Endodermal cell (in vitro differentiated cells): ENCODE measurements around the gene PTPRQ. TPM values are rescaled to one million over a fixed set of nuclear protein-coding genes. Genes with fewer than 3 reads are reported as not detected.

Experiments
- DNase-seq: peaks from one replicate; pipeline ENCODE4 v3.0.0-alpha.2; 2017
- H3K27ac ChIP-seq: 2 replicates; pipeline ENCODE4 v1.5.1; 2013; ENCODE audit warnings: mild to moderate bottlenecking, low read depth, low read length, moderate library complexity
- H3K27me3 ChIP-seq: 2 replicates; pipeline ENCODE4 v1.6.1; 2013; ENCODE audit warnings: mild to moderate bottlenecking, low read length, moderate library complexity; ENCODE audit not compliant: insufficient read depth, control insufficient read depth, poor library complexity, severe bottlenecking
- H3K36me3 ChIP-seq: 2 replicates; pipeline ENCODE4 v1.7.0; 2013; ENCODE audit warnings: mild to moderate bottlenecking, low read length, moderate library complexity; ENCODE audit not compliant: control insufficient read depth, insufficient read depth
- H3K4me1 ChIP-seq: one replicate; pipeline ENCODE4 v1.7.0; 2013; ENCODE audit warnings: low read length; ENCODE audit not compliant: control insufficient read depth, insufficient read depth
- H3K4me3 ChIP-seq: 2 replicates; pipeline ENCODE4 v1.5.1; 2013; ENCODE audit warnings: mild to moderate bottlenecking, low read length, moderate library complexity
- H3K9ac ChIP-seq: 2 replicates; pipeline ENCODE4 v1.6.1; 2013; ENCODE audit warnings: mild to moderate bottlenecking, low read length, moderate library complexity; ENCODE audit not compliant: poor library complexity, severe bottlenecking; ENCODE audit errors: extremely low read depth
- H3K9me3 ChIP-seq: 2 replicates; pipeline ENCODE4 v1.6.1; 2013; ENCODE audit warnings: mild to moderate bottlenecking, low read length, moderate library complexity; ENCODE audit not compliant: control insufficient read depth
- H3K27ac Mint-ChIP-seq: 2 replicates; pipeline ENCODE4 v1.8.0; 2020; ENCODE audit warnings: mixed read lengths
- H3K27me3 Mint-ChIP-seq: 2 replicates; pipeline ENCODE4 v1.8.0; 2021; ENCODE audit warnings: mild to moderate bottlenecking, mixed read lengths; ENCODE audit not compliant: insufficient read depth
- H3K36me3 Mint-ChIP-seq: 2 replicates; pipeline ENCODE4 v1.8.0; 2020; ENCODE audit warnings: low read depth, mixed read lengths
- H3K4me1 Mint-ChIP-seq: 2 replicates; pipeline ENCODE4 v1.8.0; 2020; ENCODE audit warnings: mixed read lengths
- H3K4me3 Mint-ChIP-seq: 2 replicates; pipeline ENCODE4 v1.8.0; 2020; ENCODE audit warnings: mild to moderate bottlenecking, moderate library complexity, mixed read lengths
- H3K9me3 Mint-ChIP-seq: 2 replicates; pipeline ENCODE4 v1.8.0; 2020; ENCODE audit warnings: mild to moderate bottlenecking, mixed read lengths
- CTCF ChIP-seq: fragments of 200-600 bp; sonication (generic); conservative IDR thresholded peaks from 2 replicates; pipeline ENCODE4 v1.5.0; 2021; ENCODE audit warnings: antibody characterized with exemption, mild to moderate bottlenecking
- WGBS, 2 experiments: methylation state at CpG; one replicate each; pipeline versions ENCODE4 v1.1.5 to v1.1.7; 2013; ENCODE audit warnings: missing lambda C conversion rate in 2 of 2, mixed read lengths in 1 of 2; ENCODE audit not compliant: insufficient coverage in 1 of 2, insufficient read length in 1 of 2; 5-methylcytosine and 5-hydroxymethylcytosine counted together
- total RNA-seq, 2 donors: library from RNA; stranded (reverse); fragmentation: NEBNext Ultra II Directional in 1 of 2; extraction: Animal tissue kit (Norgen Biotek cat#: 25700) in 1 of 2; gene quantifications; 2 replicates in 1 of 2; 3 replicates in 1 of 2; pipeline ENCODE4 v1.2.1, GENCODE V29; 2021

The PTPRQ gene
- total RNA-seq, 2 donors from 2014 or later, result 0.13 TPM; not detected in 1

GRCh38 chr12:80422550-80422949 lies 21.5 kb upstream of the PTPRQ start:
- no peaks in the 10 kb centered on the region for H3K9me3 ChIP-seq

GRCh38 chr12:80432061-80432460 lies 12.0 kb upstream of the PTPRQ start:
- Histone ChIP-seq H3K4me1 (no peaks in the 10 kb centered on the region), H3K9ac (no peak overlapping the region), H3K9me3 (no peaks in the 10 kb centered on the region), H3K4me3 (no peak overlapping the region), H3K27me3 (no peaks in the 10 kb centered on the region), H3K27ac (no peak overlapping the region), H3K36me3 (no peaks in the 10 kb centered on the region)
- Mint-ChIP-seq H3K4me1 (no peaks in the 10 kb centered on the region), H3K36me3 (no peaks in the 10 kb centered on the region), H3K4me3 (no peak overlapping the region), H3K27me3 (no peaks in the 10 kb centered on the region), H3K9me3 (no peaks in the 10 kb centered on the region), H3K27ac (no peak overlapping the region)
- WGBS, 2 experiments, result 92% methylated on average over 2 of the region's 2 CpGs; no CpG with 5 or more reads in 1 of the 2 experiments
- no peak for DNase-seq
- TF ChIP-seq CTCF, result no peak

More at GRCh38 chr12:80422550-80422949, 21.5 kb upstream of the PTPRQ start:
- Histone ChIP-seq H3K4me1 (no peaks in the 10 kb centered on the region), H3K4me3 (no peak overlapping the region), H3K9ac (no peak overlapping the region), H3K27me3 (no peaks in the 10 kb centered on the region), H3K36me3 (no peaks in the 10 kb centered on the region), H3K27ac (no peak overlapping the region)
- no peaks in the 10 kb centered on the region for H3K4me1 Mint-ChIP-seq
- DNase-seq, result no peak
- no peaks in the 10 kb centered on the region for H3K27me3 Mint-ChIP-seq
- no peak overlapping the region for H3K27ac Mint-ChIP-seq
- 40 to 45% methylated on average over 2 of the region's 2 CpGs for WGBS, 2 experiments
- no peaks in the 10 kb centered on the region for H3K9me3 Mint-ChIP-seq
- H3K36me3 Mint-ChIP-seq, result no peaks in the 10 kb centered on the region
- TF ChIP-seq CTCF, result no peak
- no peak overlapping the region for H3K4me3 Mint-ChIP-seq

- H3K36me3 Mint-ChIP-seq, result no peaks in the 10 kb centered on the region
- H3K4me3 Mint-ChIP-seq, result no peak overlapping the region
- H3K4me1 Mint-ChIP-seq, result no peaks in the 10 kb centered on the region
- Histone ChIP-seq H3K9ac (no peak overlapping the region), H3K9me3 (no peaks in the 10 kb centered on the region), H3K4me1 (no peaks in the 10 kb centered on the region), H3K27ac (no peak overlapping the region), H3K36me3 (no peaks in the 10 kb centered on the region), H3K27me3 (no peaks in the 10 kb centered on the region), H3K4me3 (no peak overlapping the region)
- H3K9me3 Mint-ChIP-seq, result peaks cover 3% of the 10 kb centered on the region
- H3K27me3 Mint-ChIP-seq, result no peaks in the 10 kb centered on the region
- H3K27ac Mint-ChIP-seq, result no peak overlapping the region
- DNase-seq, result no peak
- TF ChIP-seq CTCF, result no peak
Measured at GRCh38 chr12:80441921-80442320, 2.1 kb upstream of the PTPRQ start.
